Gastrocnemius medialis (tissue), 4 donors: ENCODE measurements around the gene FAM222B.

Experiments
- CTCF ChIP-seq, 5 experiments: fragments of 450-650 bp in 3 of 5; fragments of 200-600 bp in 2 of 5; sonication (generic) in 2 of 5; IDR thresholded peaks in 4 of 5; conservative IDR thresholded peaks in 1 of 5; 1 replicate in 4 of 5; 2 replicates in 1 of 5; pipeline ENCODE4 v1.5.1; 2016 to 2019; ENCODE audit warnings: antibody characterized with exemption in 5 of 5, mild to moderate bottlenecking in 3 of 5, moderate library complexity in 3 of 5
- POLR2A ChIP-seq, 2 donors: fragments of 450-650 bp; IDR thresholded peaks; one replicate each; pipeline ENCODE4 v1.6.1; 2017; ENCODE audit warnings: antibody characterized with exemption in 2 of 2, mild to moderate bottlenecking in 2 of 2, moderate library complexity in 2 of 2

GRCh38 chr17:28751600-28752366 is 90.8 kb downstream of the FAM222B start:
- TF ChIP-seq CTCF (IDR thresholded peaks at IDR 0.05 in 4 of 5, conservative IDR thresholded peaks at IDR 0.05 in 1 of 5): no peak
- no peak for TF ChIP-seq POLR2A (IDR thresholded peaks at IDR 0.05)
